Aorta (tissue), 5 donors: ENCODE data around the gene NFIX. TPM values are rescaled to one million over a fixed set of nuclear protein-coding genes. Genes with fewer than 3 reads are reported as not detected.

Experiments used
- ATAC-seq: fragments of 200-7000 bp; cut with Tn5 transposase; one replicate; pipeline ENCODE4 v1.9.1; 2022; ENCODE audit warnings: moderate library complexity; ENCODE audit not compliant: low FRiP score
- DNase-seq, 2 donors: peaks; one replicate each; pipeline ENCODE4 v3.0.0-alpha.2; 2020
- H3K27ac ChIP-seq, 2 donors: one replicate each; pipeline ENCODE4 v1.5.1; 2013; ENCODE audit warnings: low read length in 2 of 2, mild to moderate bottlenecking in 2 of 2, moderate library complexity in 2 of 2, control low read depth in 1 of 2, inconsistent platforms in 1 of 2, low read depth in 1 of 2
- H3K27me3 ChIP-seq, 2 donors: one replicate each; pipeline ENCODE4 v1.6.1; 2013; ENCODE audit warnings: control low read depth in 1 of 2, low read length in 1 of 2, mild to moderate bottlenecking in 1 of 2, moderate library complexity in 1 of 2; ENCODE audit not compliant: insufficient read depth in 2 of 2, control insufficient read depth in 1 of 2
- H3K36me3 ChIP-seq, 2 donors: one replicate each; pipeline ENCODE4 v1.6.1; 2013; ENCODE audit warnings: control low read depth in 1 of 2, low read length in 1 of 2, mild to moderate bottlenecking in 1 of 2; ENCODE audit not compliant: insufficient read depth in 2 of 2, control insufficient read depth in 1 of 2
- H3K4me1 ChIP-seq, 2 donors: one replicate each; pipeline ENCODE4 v1.6.1; 2013; ENCODE audit warnings: low read length in 2 of 2, control low read depth in 1 of 2, mild to moderate bottlenecking in 1 of 2, moderate library complexity in 1 of 2; ENCODE audit not compliant: insufficient read depth in 2 of 2, control insufficient read depth in 1 of 2
- H3K4me3 ChIP-seq, 2 donors: one replicate each; pipeline ENCODE4 v1.5.1; 2013; ENCODE audit warnings: low read length in 2 of 2, control low read depth in 1 of 2, mild to moderate bottlenecking in 1 of 2
- H3K9me3 ChIP-seq: one replicate; pipeline ENCODE4 v1.6.1; 2013; ENCODE audit warnings: mild to moderate bottlenecking, low read length; ENCODE audit not compliant: control insufficient read depth
- WGBS, 2 donors: extraction: QIAGEN DNeasy Blood & Tissue Kit; methylation state at CpG; one replicate each; pipeline ENCODE4 v1.1.7; 2013; 5-methylcytosine and 5-hydroxymethylcytosine counted together
- intact Hi-C, 2 donors: fragments of 100-400 bp; cut with DNase I; formaldehyde crosslinking; loops; one replicate each; pipeline versions ENCODE4 v1.14.2 to v1.15.0; 2022
- polyA plus RNA-seq, 2 donors: library from polyadenylated mRNA; stranded (reverse); fragments of 200-250 nt; gene quantifications; one replicate each; pipeline ENCODE4 v1.2.3, GENCODE V29; 2013
- total RNA-seq, 2 donors: library from RNA; stranded (reverse); fragmentation: NEBNext Ultra II Directional; extraction: Animal tissue kit (Norgen Biotek cat#: 25700); gene quantifications; one replicate each; pipeline ENCODE4 v1.2.1, GENCODE V29; 2021
- donor health status: healthy with polysubstance abuse.
- donor health status: Bipolar disorder and iron deficiency.
- donor health status: DM: no; HTN: no; CAD: no.
- donor health status: DM: no; HTN: no; CAD: no.
- donor health status: DM: yes; HTN: yes; CAD: no.

NFIX gene
- total and polyA plus RNA-seq, 4 donors: 45.5 to 327 (median 117) TPM

- intact Hi-C loops: loop anchor here (2.0 to 5.0 kb wide), 3 partner anchors 35 to 65 kb away; partner anchors contain the start of gene NFIX (in 1 of the 2)
- Histone ChIP-seq H3K27me3 (no peaks in the 10 kb centered on the region), H3K4me3 (no peak overlapping the region), H3K27ac (peak overlapping the region; percentile 72 to 74), H3K36me3 (no peaks in the 10 kb centered on the region), H3K9me3 (no peaks in the 10 kb centered on the region), H3K4me1 (peaks cover 2 to 6% of the 10 kb centered on the region in 2 donors)
- no peak for ATAC-seq
- DNase-seq: no peak
Measured at GRCh38 chr19:13062317-13062716, 67.0 kb downstream of the NFIX start.

DNA sequence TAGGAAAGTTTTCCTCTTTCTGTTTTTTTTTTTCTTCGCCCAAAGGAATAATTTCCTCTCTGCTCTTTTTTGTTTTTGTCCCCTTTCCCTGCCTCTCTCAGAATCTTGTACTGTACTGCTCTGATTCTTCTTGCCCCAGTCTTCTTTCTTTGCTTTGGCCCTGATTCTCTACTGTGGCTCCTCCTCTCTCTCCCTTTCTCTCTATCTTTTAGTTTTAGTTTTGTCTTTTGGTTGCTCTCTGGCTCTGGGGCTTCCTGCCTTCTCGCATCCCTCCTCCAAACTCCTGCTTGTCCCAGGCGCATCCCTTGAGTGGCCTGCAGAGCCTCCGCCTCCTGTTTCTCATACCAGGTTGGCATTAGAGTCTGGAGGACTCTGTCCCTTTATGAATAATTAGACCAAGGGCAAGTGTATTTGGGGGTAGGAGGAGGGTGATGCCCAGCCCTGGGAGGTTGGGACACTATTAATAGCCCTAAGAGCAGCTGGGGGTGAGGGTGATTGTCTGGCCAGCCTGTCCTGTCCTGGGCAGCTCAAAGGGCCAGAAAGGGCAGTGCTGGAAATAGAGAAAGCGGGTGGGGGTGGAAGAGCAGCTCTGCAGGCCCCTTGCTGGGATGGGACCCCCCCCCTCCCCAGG is 68.3 kb downstream of the NFIX start:
- no peaks in the 10 kb centered on the region for H3K9me3 ChIP-seq
- no peaks in the 10 kb centered on the region for H3K27me3 ChIP-seq
- 8 to 9% methylated on average over 5 of the region's 5 CpGs for WGBS, 2 donors
- H3K27ac ChIP-seq: peak overlapping the region; percentile 72 to 93
- H3K4me3 ChIP-seq: no peak overlapping the region
- intact Hi-C loops: loop anchor here (1.0 to 5.0 kb wide), 4 partner anchors 36 to 66 kb away; partner anchors contain the start of gene NFIX (in 1 of the 2)
- DNase-seq (peak in 1 of 2 donors; percentile 67), ATAC-seq (peak; percentile 65)
- H3K36me3 ChIP-seq: no peaks in the 10 kb centered on the region
- peaks cover 2 to 6% of the 10 kb centered on the region in 2 donors for H3K4me1 ChIP-seq

DNA sequence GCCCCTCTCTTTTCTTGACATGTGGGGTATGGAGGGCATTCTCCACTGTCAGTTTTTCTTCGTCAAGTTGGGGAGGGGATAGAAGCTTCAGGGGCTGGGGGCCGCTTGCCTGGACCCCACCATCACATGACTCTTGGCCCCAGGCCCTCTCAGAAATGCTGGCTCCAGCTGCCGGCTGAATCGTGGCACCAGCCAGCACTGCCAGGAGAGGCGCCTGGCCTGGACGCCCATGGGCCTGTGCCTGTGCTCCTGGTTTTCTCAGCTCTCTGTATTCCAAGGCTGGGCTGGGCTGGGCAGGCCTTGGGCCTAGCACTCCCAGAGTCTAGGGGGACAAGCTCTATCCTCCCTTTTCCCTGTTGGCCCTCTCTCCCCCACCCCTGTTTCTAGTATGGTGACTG is 68.8 kb downstream of the NFIX start:
- peak; percentile 60 for ATAC-seq
- peak overlapping the region; percentile 57 to 93 for H3K27ac ChIP-seq
- peaks cover 2 to 6% of the 10 kb centered on the region in 2 donors for H3K4me1 ChIP-seq
- WGBS, 2 donors: 0 to 5% methylated on average over 6 of the region's 6 CpGs
- intact Hi-C loops: loop anchor here in 1 of 2 donors (5.0 kb wide), 2 partner anchors 37 to 67 kb away; partner anchors contain the start of gene NFIX
- H3K36me3 ChIP-seq: no peaks in the 10 kb centered on the region
- DNase-seq: no peak
- no peaks in the 10 kb centered on the region for H3K9me3 ChIP-seq
- H3K27me3 ChIP-seq: no peaks in the 10 kb centered on the region
- H3K4me3 ChIP-seq: no peak overlapping the region

- H3K4me3 ChIP-seq: no peak overlapping the region
- no peaks in the 10 kb centered on the region for H3K27me3 ChIP-seq
- H3K27ac ChIP-seq: peak overlapping the region; percentile 57 to 93
- intact Hi-C loops: no loop called here
- DNase-seq (no peak), ATAC-seq (no peak)
- peaks cover 2 to 6% of the 10 kb centered on the region in 2 donors for H3K4me1 ChIP-seq
- H3K9me3 ChIP-seq: no peaks in the 10 kb centered on the region
- no peaks in the 10 kb centered on the region for H3K36me3 ChIP-seq
- WGBS, 2 donors: 37 to 45% methylated on average over 5 of the region's 5 CpGs
Measured at GRCh38 chr19:13066226-13066625, 71.0 kb downstream of the NFIX start.

GRCh38 chr19:13066933-13067807 is 71.9 kb downstream of the NFIX start:
- no peak for DNase-seq
- intact Hi-C loops: no loop called here
- no peak for ATAC-seq
- no peaks in the 10 kb centered on the region for H3K27me3 ChIP-seq
- no peaks in the 10 kb centered on the region for H3K9me3 ChIP-seq
- WGBS, 2 donors: 29 to 34% methylated on average over 17 of the region's 17 CpGs
- peak overlapping the region; percentile 10 to 93 for H3K27ac ChIP-seq
- H3K4me3 ChIP-seq: no peak overlapping the region
- H3K36me3 ChIP-seq: no peaks in the 10 kb centered on the region
- peaks cover 2 to 6% of the 10 kb centered on the region in 2 donors for H3K4me1 ChIP-seq

DNA sequence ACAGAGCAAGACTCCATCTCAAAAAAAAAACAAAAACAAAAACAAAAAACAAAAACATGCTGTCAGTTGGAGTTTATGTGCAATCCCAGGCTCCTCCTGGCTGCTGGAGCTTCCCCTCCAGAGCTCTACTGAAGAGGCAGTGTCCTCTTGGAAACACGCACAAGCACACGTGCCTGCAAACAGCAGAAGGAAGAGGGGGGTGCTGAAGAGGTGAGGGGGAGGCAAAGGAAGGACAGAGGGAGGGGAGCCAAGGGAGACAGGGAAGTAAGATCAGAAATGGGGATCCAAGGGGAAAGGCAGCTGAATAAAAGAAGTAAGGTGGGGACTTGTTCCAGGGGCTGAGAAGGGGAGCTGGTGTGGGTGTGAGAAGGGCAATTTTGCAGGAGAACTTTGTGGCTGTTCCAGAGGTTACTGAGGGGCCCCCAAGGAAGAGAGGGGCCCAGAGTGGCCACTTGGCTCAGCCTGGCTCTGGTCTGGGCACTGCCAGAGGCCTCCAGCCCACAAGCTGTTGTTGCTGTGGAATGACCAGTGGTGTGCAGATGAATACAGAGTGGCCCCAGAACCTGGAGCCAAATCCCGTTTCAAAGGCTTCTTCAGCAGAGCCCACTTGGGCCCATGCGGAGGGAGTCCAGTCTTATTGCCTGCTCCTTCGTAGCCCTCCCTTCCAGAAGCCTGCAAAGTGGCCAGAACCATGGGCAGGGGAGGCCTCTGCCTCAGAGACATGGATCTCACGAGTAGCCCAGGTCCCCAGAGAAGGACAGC is 73.0 kb downstream of the NFIX start:
- ATAC-seq (no peak), DNase-seq (no peak)
- peaks cover 2 to 6% of the 10 kb centered on the region in 2 donors for H3K4me1 ChIP-seq

DNA sequence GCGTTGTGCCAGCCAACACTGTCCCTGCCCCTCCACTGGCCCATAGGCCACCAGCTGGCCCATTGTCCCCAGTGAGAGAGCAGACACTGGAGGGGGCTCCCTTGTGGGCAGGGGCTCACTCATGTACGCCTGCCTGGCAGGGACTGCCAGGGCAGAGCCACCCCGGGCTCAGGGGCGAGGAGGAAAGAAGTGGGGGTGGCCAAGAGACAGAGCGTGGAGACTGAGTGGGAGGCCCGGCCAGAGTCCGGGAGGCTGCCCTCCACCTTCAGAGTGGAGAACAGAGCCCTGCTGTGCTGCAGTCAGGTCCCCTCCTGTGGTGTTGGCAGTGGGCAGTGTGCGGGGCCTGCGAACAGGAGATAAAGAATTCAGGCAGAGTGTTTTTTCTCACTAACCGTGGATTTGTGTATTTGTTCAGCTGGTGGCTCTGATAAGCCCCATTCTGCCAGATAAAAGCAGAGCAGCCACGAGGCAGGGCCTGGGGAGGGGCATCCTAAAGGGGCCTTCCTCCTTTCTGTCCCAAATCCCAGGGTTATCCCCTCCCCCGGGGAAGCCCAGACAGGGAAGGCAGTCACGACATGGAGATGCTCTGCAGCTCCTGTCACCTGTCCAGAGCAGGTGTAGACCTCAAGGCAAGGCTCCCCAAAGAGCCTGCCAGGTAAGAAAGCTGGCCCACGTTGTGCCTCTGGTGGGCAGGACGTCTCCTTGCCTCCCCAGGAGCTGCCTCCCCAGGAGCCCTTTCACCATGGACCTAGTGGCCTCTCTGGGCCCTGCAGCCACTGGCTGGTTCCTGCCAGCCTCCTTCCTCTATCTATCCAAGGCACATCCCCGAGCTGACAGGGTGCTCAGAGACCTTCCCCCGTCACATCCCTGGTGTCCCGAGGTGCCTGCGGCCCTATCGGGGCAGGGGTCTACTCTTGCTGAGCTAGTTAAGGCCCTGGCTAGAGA is 74.4 kb downstream of the NFIX start:
- WGBS, 2 donors: 19 to 21% methylated on average over 20 of the region's 20 CpGs
- H3K27ac ChIP-seq: peak overlapping the region; percentile 31 to 71
- H3K36me3 ChIP-seq: no peaks in the 10 kb centered on the region
- intact Hi-C loops: no loop called here
- no peaks in the 10 kb centered on the region for H3K9me3 ChIP-seq
- no peaks in the 10 kb centered on the region for H3K27me3 ChIP-seq
- DNase-seq: no peak
- H3K4me3 ChIP-seq: no peak overlapping the region
- H3K4me1 ChIP-seq: peaks cover 0 to 3% of the 10 kb centered on the region in 2 donors
- peak; percentile 1 for ATAC-seq

More for the DNA sequence above, 73.0 kb downstream of the NFIX start:
- no peaks in the 10 kb centered on the region for H3K9me3 ChIP-seq
- H3K4me3 ChIP-seq: no peak overlapping the region
- no peaks in the 10 kb centered on the region for H3K36me3 ChIP-seq
- 28 to 32% methylated on average over 6 of the region's 6 CpGs for WGBS, 2 donors
- intact Hi-C loops: no loop called here
- H3K27ac ChIP-seq: peak overlapping the region in 1 of 2 donors; percentile 51
- H3K27me3 ChIP-seq: no peaks in the 10 kb centered on the region
